HG03175 (cell line): ENCODE data around the gene LARGE1.

Source experiments
- ATAC-seq: cut with Tn5 transposase; IDR thresholded peaks from one replicate; pipeline ENCODE4 v1.9.1; 2021; ENCODE audit warnings: mild to moderate bottlenecking, moderate library complexity; ENCODE audit not compliant: unreplicated experiment

Gene LARGE1

GRCh38 chr22:33914699-33915098 lies 5.6 kb downstream of the LARGE1 start:
- ATAC-seq, result no peak

GRCh38 chr22:33914131-33914530 lies 6.1 kb downstream of the LARGE1 start:
- ATAC-seq, result no peak

- ATAC-seq, result no peak
Observed at GRCh38 chr22:33913188-33913587, 7.1 kb downstream of the LARGE1 start.

- ATAC-seq, result no peak
Observed at GRCh38 chr22:33909911-33910310, 10.4 kb downstream of the LARGE1 start.

- ATAC-seq, result no peak
Observed at GRCh38 chr22:33909075-33909458, 11.2 kb downstream of the LARGE1 start.

- ATAC-seq, result no peak
Observed at GRCh38 chr22:33908171-33909074, 11.9 kb downstream of the LARGE1 start.

- no peak for ATAC-seq
Observed at GRCh38 chr22:33906954-33907353, 13.3 kb downstream of the LARGE1 start.

- ATAC-seq, result no peak
Observed at GRCh38 chr22:33906475-33906874, 13.8 kb downstream of the LARGE1 start.

- no peak for ATAC-seq
Observed at GRCh38 chr22:33903012-33903411, 17.3 kb downstream of the LARGE1 start.

- no peak for ATAC-seq
Observed at GRCh38 chr22:33902073-33902472, 18.2 kb downstream of the LARGE1 start.

- ATAC-seq, result no peak
Observed at GRCh38 chr22:33898121-33898520, 22.2 kb downstream of the LARGE1 start.

GRCh38 chr22:33897448-33897835 lies 22.8 kb downstream of the LARGE1 start:
- ATAC-seq, result no peak

- peak; percentile 48 for ATAC-seq
Observed at GRCh38 chr22:33896575-33897447, 23.5 kb downstream of the LARGE1 start.

- ATAC-seq, result peak; percentile 55
Observed at GRCh38 chr22:33896154-33896553, 24.1 kb downstream of the LARGE1 start.

- no peak for ATAC-seq
Observed at GRCh38 chr22:33895444-33895843, 24.8 kb downstream of the LARGE1 start.

GRCh38 chr22:33894515-33894914 lies 25.8 kb downstream of the LARGE1 start:
- no peak for ATAC-seq

GRCh38 chr22:33894036-33894435 lies 26.2 kb downstream of the LARGE1 start:
- ATAC-seq, result no peak

- no peak for ATAC-seq
Observed at GRCh38 chr22:33893512-33893911, 26.8 kb downstream of the LARGE1 start.

- ATAC-seq, result no peak
Observed at GRCh38 chr22:33891992-33892391, 28.3 kb downstream of the LARGE1 start.

GRCh38 chr22:33891455-33891854 lies 28.8 kb downstream of the LARGE1 start:
- ATAC-seq, result no peak

- ATAC-seq, result no peak
Observed at GRCh38 chr22:33889748-33890147, 30.5 kb downstream of the LARGE1 start.

GRCh38 chr22:33888821-33889220 lies 31.5 kb downstream of the LARGE1 start:
- no peak for ATAC-seq
